Measurements from ENCODE around the gene CADM3. TPM values are rescaled to one million over a fixed set of nuclear protein-coding genes. Genes with fewer than 3 reads are reported as not detected.

Gene CADM3
- 0.02 TPM for total RNA-seq (2013)
- polyA plus RNA-seq (not detected), polyA minus RNA-seq (not detected in 2 replicates), total RNA-seq (0 to 0.75 (median 0) reads per million in 11 experiments)

DNA sequence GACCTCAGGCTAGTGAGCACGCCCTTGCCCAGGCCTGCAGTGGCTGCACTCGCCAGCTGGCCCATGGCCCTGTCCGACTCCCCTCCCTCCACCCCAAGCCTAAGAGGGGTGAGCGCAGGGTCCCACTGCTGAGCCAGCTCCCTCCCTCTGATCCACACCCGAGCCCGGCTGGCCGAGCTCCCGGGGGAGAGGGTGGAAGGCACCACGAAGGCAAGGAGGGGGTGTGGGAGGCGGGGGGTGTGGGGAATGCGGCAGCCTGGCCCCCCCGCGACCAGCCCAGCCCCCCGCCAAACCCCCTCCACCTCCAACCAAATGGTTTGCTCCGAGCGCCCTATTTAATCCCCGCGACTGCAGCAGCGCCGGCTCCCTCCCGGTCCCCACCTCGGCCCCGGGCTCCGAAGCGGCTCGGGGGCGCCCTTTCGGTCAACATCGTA lies at the start of gene CADM3:
TSS of gene CADM3 (plus strand) at position 362 of the 434 bp plus-strand sequence. CDS start 151 bp downstream, outside the sequence.
- Histone ChIP-seq H3K9ac (ENCODE audit: insufficient read depth, low read length, poor library complexity, severe bottlenecking) (no peak within 1 kb of the TSS), H3K4me1 (ENCODE audit: control insufficient read depth in 1 of 2, insufficient read depth in 2 of 2, low read length in 2 of 2) (peaks cover 17 to 22% of the 10 kb centered on the region in 2 donors), H3K27ac (ENCODE audit: low read depth in 1 of 2, low read length in 2 of 2) (no peak within 1 kb of the TSS), H3K4me3 (replicated peaks in 1 of 3; ENCODE audit: low read depth in 2 of 3, low read length in 3 of 3) (peak within 1 kb of the TSS in 1 of 3 experiments; percentile 32), H3K79me2 (ENCODE audit: insufficient read depth, low read length) (no peaks in the 10 kb centered on the region), H3K9me3 (replicated peaks in 1 of 2; ENCODE audit: control insufficient read depth in 1 of 2, insufficient read depth in 1 of 2, low read length in 2 of 2) (peaks cover 0 to 16% of the 10 kb centered on the region in 2 donors), H3K36me3 (replicated peaks in 1 of 2; ENCODE audit: control insufficient read depth in 1 of 2, insufficient read depth in 2 of 2, low read length in 2 of 2) (no peaks in the 10 kb centered on the region), H2AFZ (ENCODE audit: insufficient read depth, low read depth, low read length, poor library complexity, severe bottlenecking) (no peak within 1 kb of the TSS), H3K4me2 (replicated peaks; ENCODE audit: extremely low read depth, low read length, poor library complexity, severe bottlenecking) (peak within 1 kb of the TSS; percentile 45), H4K20me1 (ENCODE audit: insufficient read depth, low read length) (no peaks in the 10 kb centered on the region), H3K27me3 (ENCODE audit: control insufficient read depth in 2 of 2, insufficient read depth in 2 of 2, low read length in 2 of 2) (peaks cover 64 to 71% of the 10 kb centered on the region in 2 donors)
- WGBS (ENCODE audit: insufficient coverage), result 3% methylated on average over 16 of the region's 29 CpGs
- Mint-ChIP-seq H3K27me3 (ENCODE audit: low read depth in 3 of 3) (peaks cover 59 to 65% (median 64%) of the 10 kb centered on the region in 3 donors), H3K36me3 (peaks cover 0 to 3% of the 10 kb centered on the region in 2 donors), H3K9me3 (peaks cover 0 to 7% (median 3%) of the 10 kb centered on the region in 7 donors), H3K4me1 (peaks cover 27% of the 10 kb centered on the region), H3K27ac (no peak within 1 kb of the TSS), H3K4me3 (peak within 1 kb of the TSS in 1 of 2 donors; percentile 79)
- no peak for DNase-seq
- intact Hi-C loops (cut with micrococcal nuclease), result no loop called here
- TF ChIP-seq CTCF (IDR thresholded peaks at IDR 0.05), result no peak

- Histone ChIP-seq H4K20me1 (ENCODE audit: insufficient read depth, low read length) (no peaks in the 10 kb centered on the region), H2AFZ (ENCODE audit: insufficient read depth, low read depth, low read length, poor library complexity, severe bottlenecking) (no peak overlapping the region), H3K4me3 (replicated peaks in 1 of 3; ENCODE audit: low read depth in 2 of 3, low read length in 3 of 3) (no peak overlapping the region), H3K36me3 (replicated peaks in 1 of 2; ENCODE audit: control insufficient read depth in 1 of 2, insufficient read depth in 2 of 2, low read length in 2 of 2) (no peaks in the 10 kb centered on the region), H3K27me3 (ENCODE audit: control insufficient read depth in 2 of 2, insufficient read depth in 2 of 2, low read length in 2 of 2) (no peaks in the 10 kb centered on the region), H3K9me3 (replicated peaks in 1 of 2; ENCODE audit: control insufficient read depth in 1 of 2, insufficient read depth in 1 of 2, low read length in 2 of 2) (no peaks in the 10 kb centered on the region), H3K9ac (ENCODE audit: insufficient read depth, low read length, poor library complexity, severe bottlenecking) (no peak overlapping the region), H3K4me2 (replicated peaks; ENCODE audit: extremely low read depth, low read length, poor library complexity, severe bottlenecking) (no peak overlapping the region), H3K4me1 (ENCODE audit: control insufficient read depth in 1 of 2, insufficient read depth in 2 of 2, low read length in 2 of 2) (no peaks in the 10 kb centered on the region), H3K27ac (ENCODE audit: low read depth in 1 of 2, low read length in 2 of 2) (no peak overlapping the region), H3K79me2 (ENCODE audit: insufficient read depth, low read length) (no peaks in the 10 kb centered on the region)
- H3K4me3 Mint-ChIP-seq, result no peak overlapping the region
- H3K36me3 Mint-ChIP-seq, result no peaks in the 10 kb centered on the region
- TF ChIP-seq CTCF (IDR thresholded peaks at IDR 0.05), result no peak
- intact Hi-C loops (cut with micrococcal nuclease), result no loop called here
- H3K27ac Mint-ChIP-seq, result no peak overlapping the region
- no peak for DNase-seq
- peaks cover 0 to 5% (median 1%) of the 10 kb centered on the region in 3 donors for H3K27me3 Mint-ChIP-seq (ENCODE audit: low read depth in 3 of 3)
- 92% methylated on average over 2 of the region's 2 CpGs for WGBS (ENCODE audit: insufficient coverage)
- peaks cover 4% of the 10 kb centered on the region for H3K4me1 Mint-ChIP-seq
- H3K9me3 Mint-ChIP-seq, result no peaks in the 10 kb centered on the region
Measured at GRCh38 chr1:159122005-159122621, 49.3 kb upstream of the CADM3 start.
